CD4-positive, alpha-beta memory T cell (primary cell): Measurements from ENCODE around the gene CSTB. TPM values are rescaled to one million over a fixed set of nuclear protein-coding genes. Genes with fewer than 3 reads are reported as not detected.

Experiments
- CTCF ChIA-PET: fragments of 350-600 bp; sonication (Branson Sonifier 250); formaldehyde crosslinking; loops from one replicate; lab custom pipeline; 2021; ENCODE audit warnings: inconsistent platforms; ENCODE audit not compliant: partially characterized antibody; lab: Charles Lee
- POLR2A ChIA-PET: fragments of 350-600 bp; sonication (Branson Sonifier 250); formaldehyde crosslinking; loops from one replicate; lab custom pipeline; 2021; ENCODE audit not compliant: partially characterized antibody; lab: Charles Lee
- DNase-seq, 5 donors: peaks; one replicate each; pipeline versions ENCODE4 v3.0.0 to v3.0.0-alpha.2; 2020 to 2022; ENCODE audit warnings: mixed read lengths in 1 of 5
- H3K27ac ChIP-seq: one replicate; pipeline ENCODE4 v1.7.0; 2013; ENCODE audit warnings: low read depth, low read length
- H3K27me3 ChIP-seq: 2 replicates; pipeline ENCODE4 v1.7.0; 2013; ENCODE audit warnings: mild to moderate bottlenecking, low read length, moderate library complexity; ENCODE audit not compliant: insufficient read depth
- H3K36me3 ChIP-seq: 2 replicates; pipeline ENCODE4 v1.7.0; 2013; ENCODE audit warnings: mild to moderate bottlenecking, low read length, moderate library complexity; ENCODE audit not compliant: insufficient read depth
- H3K4me1 ChIP-seq: 2 replicates; pipeline ENCODE4 v1.7.0; 2013; ENCODE audit warnings: mild to moderate bottlenecking, low read length, moderate library complexity; ENCODE audit not compliant: insufficient read depth
- H3K4me3 ChIP-seq, 2 donors: one replicate each; pipeline ENCODE4 v1.7.0; 2013; ENCODE audit warnings: low read length in 2 of 2, mild to moderate bottlenecking in 1 of 2
- H3K9me3 ChIP-seq, 2 donors: one replicate each; pipeline ENCODE4 v1.7.0; 2013; ENCODE audit warnings: low read length in 2 of 2, control low read depth in 1 of 2; ENCODE audit not compliant: control insufficient read depth in 1 of 2
- H3K27ac Mint-ChIP-seq, 7 donors: one replicate each; pipeline ENCODE4 v1.8.0; 2020 to 2021; ENCODE audit warnings: mixed read lengths in 7 of 7, mild to moderate bottlenecking in 6 of 7, inconsistent platforms in 3 of 7, moderate library complexity in 3 of 7
- H3K27me3 Mint-ChIP-seq, 2 donors: one replicate each; pipeline ENCODE4 v1.8.0; 2020 to 2021; ENCODE audit warnings: mixed read lengths in 2 of 2
- H3K36me3 Mint-ChIP-seq, 2 donors: one replicate each; pipeline ENCODE4 v1.8.0; 2020 to 2021; ENCODE audit warnings: mixed read lengths in 2 of 2, inconsistent platforms in 1 of 2, mild to moderate bottlenecking in 1 of 2
- H3K4me1 Mint-ChIP-seq, 4 donors: one replicate each; pipeline ENCODE4 v1.8.0; 2020 to 2021; ENCODE audit warnings: mixed read lengths in 4 of 4, mild to moderate bottlenecking in 1 of 4
- H3K4me3 Mint-ChIP-seq, 8 donors: one replicate each; pipeline ENCODE4 v1.8.0; 2020 to 2021; ENCODE audit warnings: mixed read lengths in 8 of 8, mild to moderate bottlenecking in 7 of 8, moderate library complexity in 6 of 8, inconsistent platforms in 3 of 8
- H3K9me3 Mint-ChIP-seq, 8 donors: one replicate each; pipeline ENCODE4 v1.8.0; 2020 to 2021; ENCODE audit warnings: mixed read lengths in 8 of 8, mild to moderate bottlenecking in 5 of 8, inconsistent platforms in 3 of 8, moderate library complexity in 1 of 8
- intact Hi-C: fragments of 100-400 bp; cut with micrococcal nuclease; formaldehyde crosslinking; loops from one replicate; pipeline ENCODE4 v1.15.1; 2023
- polyA plus RNA-seq, 2 donors: library from polyadenylated mRNA; unstranded; fragments of 300-500 nt; fragmentation: Illumina TruSeq; gene quantifications; one replicate each; pipeline ENCODE4 v1.2.3, GENCODE V29; 2021
- total RNA-seq, 2 experiments: library from RNA; stranded (reverse); gene quantifications; one replicate each; pipeline ENCODE4 v1.2.3, GENCODE V29; 2021

The CSTB gene
- total and polyA plus RNA-seq, 4 experiments from 2014 or later = 46.0 to 97.0 (median 58.6) TPM

- Histone ChIP-seq H3K36me3 (peaks cover 18% of the 10 kb centered on the region), H3K4me3 (no peak overlapping the region), H3K4me1 (no peaks in the 10 kb centered on the region), H3K9me3 (no peaks in the 10 kb centered on the region), H3K27ac (no peak overlapping the region), H3K27me3 (no peaks in the 10 kb centered on the region)
- intact Hi-C loops = no loop called here
- peak in 2 of 5 donors; percentile 43 to 81 for DNase-seq
- Mint-ChIP-seq H3K27ac (peak overlapping the region in 4 of 7 donors; percentile 83 to 94 (median 87)), H3K36me3 (peaks cover 16 to 20% of the 10 kb centered on the region in 2 donors), H3K27me3 (no peaks in the 10 kb centered on the region), H3K4me1 (peaks cover 0 to 8% (median 2%) of the 10 kb centered on the region in 4 donors), H3K4me3 (peak overlapping the region in 2 of 8 donors; percentile 39 to 62), H3K9me3 (no peaks in the 10 kb centered on the region)
- POLR2A ChIA-PET = no interaction called here
- CTCF ChIA-PET = no interaction called here
Observed at GRCh38 chr21:43740497-43741156, 35.5 kb downstream of the CSTB start.

GRCh38 chr21:43739621-43740435 lies 36.3 kb downstream of the CSTB start:
- POLR2A ChIA-PET = no interaction called here

GRCh38 chr21:43737158-43737950 lies 38.8 kb downstream of the CSTB start:
- H3K4me3 ChIP-seq = no peak overlapping the region
- ChIA-PET CTCF (interaction anchor here (1.3 kb wide), 1 partner anchor 10 kb away, joined by 3 read pairs; no protein-coding TSS in a partner anchor), POLR2A (no interaction called here)
- Mint-ChIP-seq H3K4me1 (peaks cover 13 to 19% (median 16%) of the 10 kb centered on the region in 4 donors), H3K36me3 (peaks cover 9 to 10% of the 10 kb centered on the region in 2 donors), H3K4me3 (no peak overlapping the region), H3K9me3 (no peaks in the 10 kb centered on the region), H3K27me3 (no peaks in the 10 kb centered on the region), H3K27ac (peak overlapping the region in 1 of 7 donors; percentile 54)
- intact Hi-C loops = no loop called here
- peaks cover 15% of the 10 kb centered on the region for H3K4me1 ChIP-seq
- no peak for DNase-seq
- no peaks in the 10 kb centered on the region for H3K9me3 ChIP-seq
- H3K36me3 ChIP-seq = peaks cover 9% of the 10 kb centered on the region
- no peaks in the 10 kb centered on the region for H3K27me3 ChIP-seq
- H3K27ac ChIP-seq = no peak overlapping the region

More at GRCh38 chr21:43739621-43740435, 36.3 kb downstream of the CSTB start:
- CTCF ChIA-PET = no interaction called here
- Mint-ChIP-seq H3K36me3 (peaks cover 11 to 17% of the 10 kb centered on the region in 2 donors), H3K4me3 (no peak overlapping the region), H3K4me1 (peaks cover 0 to 8% (median 3%) of the 10 kb centered on the region in 4 donors), H3K27ac (peak overlapping the region in 5 of 7 donors; percentile 22 to 87 (median 45)), H3K9me3 (no peaks in the 10 kb centered on the region), H3K27me3 (no peaks in the 10 kb centered on the region)
- Histone ChIP-seq H3K36me3 (peaks cover 17% of the 10 kb centered on the region), H3K4me3 (no peak overlapping the region), H3K9me3 (no peaks in the 10 kb centered on the region), H3K27ac (no peak overlapping the region), H3K27me3 (no peaks in the 10 kb centered on the region), H3K4me1 (no peaks in the 10 kb centered on the region)
- intact Hi-C loops = no loop called here
- DNase-seq = no peak

GRCh38 chr21:43736224-43736883 lies 39.8 kb downstream of the CSTB start:
- H3K27ac Mint-ChIP-seq = peak overlapping the region in 3 of 7 donors; percentile 16 to 64 (median 41)
- intact Hi-C loops = no loop called here
- peaks cover 6% of the 10 kb centered on the region for H3K36me3 ChIP-seq
- no peaks in the 10 kb centered on the region for H3K9me3 Mint-ChIP-seq
- H3K4me1 ChIP-seq = peaks cover 15% of the 10 kb centered on the region
- H3K27ac ChIP-seq = no peak overlapping the region
- no peaks in the 10 kb centered on the region for H3K27me3 ChIP-seq
- no peak overlapping the region for H3K4me3 ChIP-seq
- no peak overlapping the region for H3K4me3 Mint-ChIP-seq
- H3K27me3 Mint-ChIP-seq = no peaks in the 10 kb centered on the region
- POLR2A ChIA-PET = no interaction called here
- H3K36me3 Mint-ChIP-seq = peaks cover 9 to 12% of the 10 kb centered on the region in 2 donors
- H3K4me1 Mint-ChIP-seq = peaks cover 15 to 22% (median 20%) of the 10 kb centered on the region in 4 donors
- no peaks in the 10 kb centered on the region for H3K9me3 ChIP-seq
- no peak for DNase-seq
- CTCF ChIA-PET = interaction anchor here (1.3 kb wide), 1 partner anchor 9 kb away, joined by 3 read pairs; no protein-coding TSS in a partner anchor

DNA sequence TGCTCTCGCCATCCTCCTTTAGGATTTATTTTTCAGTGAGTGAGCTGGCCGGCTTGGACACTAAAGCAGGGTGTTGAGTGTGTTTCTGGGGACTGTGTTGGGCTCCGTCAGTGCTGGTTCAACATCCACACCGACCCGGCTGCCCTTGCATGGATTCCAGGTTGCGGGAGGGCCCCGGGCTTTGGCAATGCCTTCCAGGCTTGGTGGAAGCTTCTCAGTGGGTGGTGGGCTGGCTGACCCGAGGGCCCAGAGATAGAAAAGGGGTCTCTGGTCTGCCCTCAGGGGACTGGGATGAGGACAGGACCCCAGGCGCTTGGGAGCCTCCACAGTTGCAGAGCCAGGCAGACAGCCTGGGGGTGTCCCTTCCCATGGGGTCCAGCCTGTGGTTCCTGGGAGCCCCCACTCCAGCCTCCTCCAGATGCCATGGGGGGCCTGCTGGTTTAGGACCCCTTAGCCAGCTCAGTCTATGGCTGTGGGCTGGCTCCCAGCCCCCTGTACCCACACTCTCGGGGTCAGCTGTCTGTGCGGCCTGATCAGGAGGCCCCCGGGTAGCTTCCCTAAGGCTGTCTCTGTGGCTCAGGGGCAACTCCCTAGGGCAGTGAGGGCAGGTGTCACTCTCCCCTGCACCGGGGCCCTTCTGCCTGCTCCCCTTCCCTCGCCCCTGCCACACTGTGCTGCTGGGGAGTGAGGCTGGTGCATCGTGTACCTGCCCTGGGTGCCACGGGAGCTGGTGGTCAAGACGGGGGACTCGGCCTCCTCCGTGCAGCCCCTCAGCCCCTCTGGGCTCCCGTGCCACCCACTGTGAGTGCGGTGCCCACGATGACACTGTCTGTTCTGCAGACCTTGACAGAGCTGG lies 40.6 kb downstream of the CSTB start:
- peak overlapping the region in 4 of 7 donors; percentile 16 to 96 (median 56) for H3K27ac Mint-ChIP-seq
- no peaks in the 10 kb centered on the region for H3K27me3 Mint-ChIP-seq
- H3K4me1 Mint-ChIP-seq = peaks cover 18 to 25% (median 21%) of the 10 kb centered on the region in 4 donors
- Histone ChIP-seq H3K27ac (no peak overlapping the region), H3K9me3 (no peaks in the 10 kb centered on the region), H3K4me3 (no peak overlapping the region), H3K4me1 (peaks cover 15% of the 10 kb centered on the region), H3K27me3 (no peaks in the 10 kb centered on the region), H3K36me3 (peaks cover 6% of the 10 kb centered on the region)
- no peak for DNase-seq
- intact Hi-C loops = no loop called here
- ChIA-PET POLR2A (no interaction called here), CTCF (no interaction called here)
- H3K36me3 Mint-ChIP-seq = peaks cover 8 to 9% of the 10 kb centered on the region in 2 donors
- peak overlapping the region in 2 of 8 donors; percentile 59 to 80 for H3K4me3 Mint-ChIP-seq
- no peaks in the 10 kb centered on the region for H3K9me3 Mint-ChIP-seq

GRCh38 chr21:43734928-43735229 lies 41.2 kb downstream of the CSTB start:
- ChIA-PET POLR2A (no interaction called here), CTCF (no interaction called here)
- intact Hi-C loops = no loop called here
- Mint-ChIP-seq H3K4me3 (peak overlapping the region in 3 of 8 donors; percentile 29 to 80 (median 59)), H3K27me3 (no peaks in the 10 kb centered on the region), H3K9me3 (no peaks in the 10 kb centered on the region), H3K27ac (peak overlapping the region in 4 of 7 donors; percentile 70 to 96 (median 71)), H3K36me3 (peaks cover 8 to 9% of the 10 kb centered on the region in 2 donors), H3K4me1 (peaks cover 19 to 25% (median 20%) of the 10 kb centered on the region in 4 donors)
- H3K9me3 ChIP-seq = no peaks in the 10 kb centered on the region
- DNase-seq = no peak
- no peak overlapping the region for H3K4me3 ChIP-seq
- peaks cover 15% of the 10 kb centered on the region for H3K4me1 ChIP-seq
- H3K27ac ChIP-seq = no peak overlapping the region
- H3K27me3 ChIP-seq = no peaks in the 10 kb centered on the region
- H3K36me3 ChIP-seq = peaks cover 6% of the 10 kb centered on the region
